SKM-1 treated with dmso at 0.1 percent for 144 hours (cell line): ENCODE results near the gene ADGRA3.

Experiments
- DNase-seq: peaks from one replicate; lab custom pipeline; 2025; ENCODE audit not compliant: unreplicated experiment; lab: John Stamatoyannopoulos, UW

ADGRA3 gene

GRCh38 chr4:22372986-22373385 lies 142.9 kb downstream of the ADGRA3 start:
- DNase-seq: no peak

- no peak for DNase-seq
These were observed 145.8 kb downstream of the ADGRA3 start for GRCh38 chr4:22369901-22370562.

GRCh38 chr4:22363787-22364186 lies 152.1 kb downstream of the ADGRA3 start:
- no peak for DNase-seq

- no peak for DNase-seq
These were observed 152.8 kb downstream of the ADGRA3 start for GRCh38 chr4:22363036-22363435.

GRCh38 chr4:22356987-22357596 lies 158.8 kb downstream of the ADGRA3 start:
- DNase-seq: peak; percentile 45

- DNase-seq: no peak
These were observed 167.5 kb downstream of the ADGRA3 start for GRCh38 chr4:22348410-22348809.

GRCh38 chr4:22345678-22346077 lies 170.2 kb downstream of the ADGRA3 start:
- no peak for DNase-seq

GRCh38 chr4:22345055-22345454 lies 170.8 kb downstream of the ADGRA3 start:
- DNase-seq: no peak

- no peak for DNase-seq
These were observed 172.3 kb downstream of the ADGRA3 start for GRCh38 chr4:22343606-22344005.

GRCh38 chr4:22339491-22339890 lies 176.4 kb downstream of the ADGRA3 start:
- DNase-seq: no peak

GRCh38 chr4:22338796-22339195 lies 177.1 kb downstream of the ADGRA3 start:
- no peak for DNase-seq
